ENCODE results near the gene ACSM2A. TPM values are rescaled to one million over a fixed set of nuclear protein-coding genes. Genes with fewer than 3 reads are reported as not detected.
"Not testable (repeated sequence)": the region's sequence is repeated elsewhere in the genome, so short reads cannot be mapped to it uniquely, and the experiment has no call there.

ACSM2A gene
- total RNA-seq, 1 donor from 2014 or later = not detected

DNA sequence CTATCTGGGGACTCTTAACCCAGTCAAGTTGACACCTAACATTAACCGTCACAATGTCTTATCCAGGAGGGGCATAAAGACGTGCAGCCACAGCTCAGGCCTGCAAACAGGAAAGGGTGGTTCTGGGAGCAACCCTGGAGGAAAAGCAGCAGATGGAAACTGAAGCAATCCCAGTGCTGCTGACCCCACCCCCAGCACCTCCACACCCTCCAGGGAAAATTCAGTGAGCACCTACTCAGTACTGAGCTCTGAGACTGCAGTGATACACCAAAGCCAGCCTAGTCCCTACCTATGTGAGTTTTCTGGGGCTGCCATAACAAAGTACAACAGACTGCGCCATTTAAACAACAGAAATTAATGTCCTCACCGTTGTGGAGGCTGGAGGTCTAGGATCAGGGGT, 9.5 kb upstream of the ACSM2A start:
- DNase-seq; intact Hi-C loops (cut with DNase I); ATAC-seq (ENCODE audit: poor library complexity): not testable (repeated sequence)

DNA sequence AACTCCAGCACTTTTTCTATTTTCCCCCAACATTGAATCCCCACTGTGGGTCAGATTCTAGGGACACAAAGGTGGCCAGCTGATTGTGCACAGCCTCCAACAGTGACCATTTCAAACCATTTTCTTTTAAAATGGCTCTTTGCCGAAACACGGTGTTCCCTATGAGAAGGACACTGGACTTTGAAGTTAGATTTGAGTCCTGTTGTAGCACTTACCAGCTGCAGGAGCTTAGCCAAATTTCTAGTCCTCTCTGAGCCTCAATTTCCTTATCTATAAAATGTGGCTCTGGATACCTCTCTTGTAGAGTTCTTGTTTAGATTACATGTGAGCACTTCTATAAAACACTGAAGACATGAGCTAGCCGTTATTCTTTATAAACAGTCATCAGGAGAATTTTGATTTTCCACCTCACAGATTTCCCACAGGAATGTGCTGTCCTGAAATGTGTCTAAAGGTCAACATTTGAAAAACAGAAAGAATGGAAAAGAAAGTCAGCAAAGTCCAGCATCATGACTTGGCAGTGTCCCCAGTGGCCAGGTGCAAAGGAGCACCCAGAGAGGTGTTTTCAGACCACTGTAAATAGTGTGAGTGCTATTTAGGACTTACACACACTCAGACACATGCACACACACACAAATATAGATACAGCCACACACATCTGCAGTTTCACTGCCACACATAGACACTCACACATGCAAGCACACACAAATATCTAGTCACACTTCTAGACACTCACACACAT, 4.5 kb upstream of the ACSM2A start:
- DNase-seq; ATAC-seq (ENCODE audit: poor library complexity); intact Hi-C loops (cut with DNase I): not testable (repeated sequence)

DNA sequence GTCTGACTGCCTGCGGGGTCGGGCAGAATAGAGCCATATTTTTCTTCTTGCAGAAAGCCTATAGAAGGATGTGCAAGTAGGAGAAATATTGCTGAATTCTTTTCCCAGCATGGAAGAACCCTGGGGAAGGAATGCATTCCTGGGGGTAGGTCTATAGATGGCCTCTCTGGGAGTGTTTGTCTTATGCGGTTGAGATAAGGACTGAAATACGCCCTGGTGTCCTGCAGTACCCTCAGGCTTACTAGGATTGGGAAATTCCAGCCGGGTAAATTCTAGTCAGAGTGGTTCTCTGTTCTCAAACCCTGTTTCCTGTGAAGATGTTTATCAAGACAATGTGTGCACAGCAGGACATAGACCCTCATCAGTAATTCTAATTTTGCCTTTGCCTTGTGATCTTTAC, 2.3 kb downstream of the ACSM2A start:
- intact Hi-C loops (cut with DNase I); ATAC-seq (ENCODE audit: poor library complexity); DNase-seq: not testable (repeated sequence)

DNA sequence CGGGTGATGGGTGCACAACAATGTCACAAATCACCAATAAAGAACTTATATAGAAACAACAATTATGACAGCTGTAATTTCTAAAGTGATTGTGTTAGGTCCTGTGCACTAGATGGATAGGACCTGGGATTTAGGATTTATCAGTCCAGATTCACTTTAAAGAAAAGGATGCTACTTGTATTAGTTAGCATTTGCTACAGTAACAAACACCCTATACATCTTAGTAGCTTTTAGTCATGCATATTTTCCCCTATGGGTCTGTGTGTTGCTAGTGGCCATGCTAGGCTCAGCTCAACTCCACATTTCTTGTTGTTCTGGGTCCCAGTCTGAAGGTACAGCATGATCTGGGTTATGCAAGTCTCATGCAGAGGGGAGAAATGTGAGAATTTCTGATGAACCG, 7.9 kb downstream of the ACSM2A start:
- DNase-seq; ATAC-seq (ENCODE audit: poor library complexity); intact Hi-C loops (cut with DNase I): not testable (repeated sequence)

DNA sequence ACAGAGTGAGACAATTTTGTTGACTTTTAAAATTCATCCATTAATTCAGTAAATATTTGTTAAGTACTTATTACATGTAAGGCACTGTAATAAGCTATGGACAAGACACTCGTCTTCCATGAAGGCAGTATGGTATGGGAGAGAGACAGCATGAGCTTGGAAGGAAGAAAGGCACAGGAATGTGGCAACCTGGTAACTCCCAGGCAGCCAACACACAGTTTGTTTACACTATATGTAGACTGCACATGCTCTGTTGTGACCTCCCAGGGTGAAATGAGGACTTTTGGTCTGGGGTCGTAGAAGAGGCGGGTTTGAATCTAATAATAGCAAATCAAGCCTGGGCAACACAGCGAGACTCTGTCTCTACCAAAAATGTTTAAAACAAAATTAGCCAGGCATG, 9.0 kb downstream of the ACSM2A start:
- intact Hi-C loops (cut with DNase I); ATAC-seq (ENCODE audit: poor library complexity); DNase-seq: not testable (repeated sequence)

DNA sequence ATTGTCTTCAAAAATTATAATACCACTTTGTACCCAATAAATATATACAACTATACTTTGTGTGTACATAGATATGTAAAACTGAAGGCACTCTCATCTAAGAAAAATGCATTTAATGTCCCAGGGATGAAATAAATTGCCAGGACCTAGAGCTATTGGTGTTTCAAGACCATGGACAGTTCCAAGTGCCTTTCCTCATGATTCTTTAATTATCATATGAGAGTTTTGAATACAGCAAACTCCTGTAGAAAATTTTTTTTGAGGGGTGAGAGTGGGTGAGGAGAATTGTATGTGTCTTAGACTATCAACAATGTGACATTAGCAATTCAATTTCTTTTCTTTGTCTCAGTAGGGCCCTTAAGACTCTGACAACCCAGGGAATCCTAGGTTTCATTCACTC, 17.6 kb downstream of the ACSM2A start:
- ATAC-seq (ENCODE audit: poor library complexity); intact Hi-C loops (cut with DNase I); DNase-seq: not testable (repeated sequence)

DNA sequence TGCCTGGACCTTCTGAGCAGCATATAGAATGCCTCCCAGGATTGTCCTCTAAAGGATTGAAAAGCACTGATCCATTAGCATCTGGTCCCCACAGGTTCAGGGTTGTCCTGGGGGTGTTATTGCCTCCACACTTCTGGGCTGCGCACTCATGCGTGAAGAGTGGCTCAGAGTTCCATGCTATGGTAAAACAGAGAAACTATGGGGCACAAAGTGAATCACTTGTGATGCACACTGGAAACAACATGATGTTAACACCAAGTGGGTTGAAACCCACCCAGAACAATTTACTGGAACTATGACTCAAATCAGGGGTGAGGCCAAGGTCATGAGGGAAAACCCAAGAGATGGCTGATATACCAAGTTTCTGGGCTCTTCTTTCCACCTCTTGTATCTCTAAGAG, 18.6 kb downstream of the ACSM2A start:
- DNase-seq; ATAC-seq (ENCODE audit: poor library complexity); intact Hi-C loops (cut with DNase I): not testable (repeated sequence)

DNA sequence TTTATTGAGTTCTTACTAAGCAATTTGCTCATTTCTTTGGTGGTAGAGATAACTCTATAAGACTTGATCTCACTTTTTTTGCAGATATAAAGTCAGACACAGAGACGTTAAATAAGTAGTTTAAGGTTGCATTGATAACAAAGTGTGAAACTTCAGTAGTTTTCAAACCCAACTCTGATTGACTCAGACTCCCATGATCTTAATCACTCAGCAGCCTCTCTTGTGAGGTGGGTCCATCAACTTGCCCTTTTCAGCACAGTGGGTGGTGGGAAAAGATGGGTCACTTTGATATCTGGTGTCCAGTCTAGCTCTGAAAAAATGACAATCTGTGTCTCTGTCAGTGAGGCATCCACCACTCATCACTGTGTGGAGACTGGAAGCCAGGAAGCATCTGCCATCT, 19.4 kb downstream of the ACSM2A start:
- intact Hi-C loops (cut with DNase I); DNase-seq; ATAC-seq (ENCODE audit: poor library complexity): not testable (repeated sequence)

DNA sequence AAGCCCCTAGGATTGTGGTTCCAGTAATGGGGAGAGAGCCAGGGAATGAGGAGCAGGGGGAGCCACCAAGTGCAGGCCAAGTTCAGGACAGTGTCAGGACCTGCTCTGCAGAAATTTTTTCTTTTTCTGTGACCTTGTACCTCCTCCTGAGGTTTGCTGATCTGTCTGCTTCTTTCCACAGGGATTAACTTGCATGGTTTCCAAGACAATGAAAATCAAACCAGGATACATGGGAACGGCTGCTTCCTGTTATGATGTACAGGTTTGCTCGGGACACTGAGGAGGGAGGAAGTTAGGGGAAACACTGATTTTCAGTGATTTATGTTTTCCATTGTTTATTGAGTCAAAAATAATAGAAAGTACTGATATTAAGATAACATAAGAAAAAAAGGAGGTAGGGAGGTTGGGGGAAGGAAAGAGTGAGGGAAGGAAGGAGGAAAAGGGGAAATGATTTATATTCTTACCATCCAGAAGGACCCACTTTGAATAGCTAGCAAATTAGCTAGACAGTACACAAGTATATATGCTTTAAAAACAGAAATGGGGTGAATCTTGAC, 25.9 kb downstream of the ACSM2A start:
- ATAC-seq (ENCODE audit: poor library complexity); DNase-seq; intact Hi-C loops (cut with DNase I): not testable (repeated sequence)

DNA sequence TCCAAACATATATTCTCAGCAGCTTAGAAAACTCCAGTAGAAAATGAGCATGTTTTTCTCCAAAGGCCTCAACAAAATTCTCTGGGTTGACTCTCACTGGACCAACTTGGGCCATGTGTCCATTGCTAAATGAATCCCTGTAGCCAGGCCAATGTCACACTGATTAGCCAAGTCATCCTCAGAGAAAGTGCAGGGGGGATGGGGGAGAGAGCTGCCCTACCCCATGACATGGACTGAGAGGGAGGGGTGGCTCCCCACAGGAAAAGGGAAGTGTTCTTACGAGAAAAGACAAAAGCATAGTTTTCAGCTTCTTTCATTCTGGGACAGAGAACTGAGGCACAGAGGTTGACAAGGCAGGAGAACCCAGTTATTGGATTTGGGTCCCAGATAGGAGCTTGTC, 32.7 kb downstream of the ACSM2A start:
- DNase-seq; intact Hi-C loops (cut with DNase I); ATAC-seq (ENCODE audit: poor library complexity): not testable (repeated sequence)

DNA sequence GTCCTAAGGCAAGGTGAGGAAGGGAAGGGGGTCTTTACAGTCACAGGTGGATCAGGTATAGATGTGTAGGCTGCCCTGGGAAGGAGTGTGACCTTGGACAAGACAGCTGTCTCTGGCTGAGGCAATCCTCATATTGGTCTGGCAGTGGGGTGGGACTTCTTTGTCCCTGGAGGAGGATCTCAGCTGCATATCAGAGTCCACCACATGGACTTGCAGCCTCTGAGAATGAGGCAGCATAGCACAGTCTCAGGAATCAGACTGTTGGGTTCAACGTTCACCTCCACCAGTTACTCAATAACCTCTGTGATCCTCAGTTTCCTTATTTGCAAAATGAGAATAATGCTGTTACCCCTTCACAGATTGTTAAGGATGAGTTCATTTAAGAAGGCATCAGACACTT, 33.4 kb downstream of the ACSM2A start:
- ATAC-seq (ENCODE audit: poor library complexity) (no peak), DNase-seq (no peak)
- intact Hi-C loops (cut with DNase I) = no loop called here

DNA sequence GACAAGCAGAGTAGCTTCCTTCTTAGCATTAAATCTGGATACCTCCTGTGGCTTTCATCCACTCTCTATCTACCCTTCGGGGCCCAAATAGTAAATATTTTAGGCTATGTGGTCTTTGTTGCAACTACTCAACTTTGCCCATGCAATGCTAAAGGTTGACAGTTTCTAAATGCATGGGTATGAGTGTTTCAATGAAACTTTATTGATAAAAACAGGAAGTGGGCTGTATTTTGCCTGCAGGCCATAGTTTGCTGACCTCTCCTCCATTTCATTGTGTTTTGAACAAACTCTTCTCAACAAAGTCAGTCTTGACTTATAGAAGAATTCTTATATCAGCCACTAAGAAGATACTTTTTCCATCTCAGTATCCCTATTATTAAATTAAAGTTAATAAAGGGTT, 34.1 kb downstream of the ACSM2A start:
- ATAC-seq (ENCODE audit: poor library complexity) = no peak
- intact Hi-C loops (cut with DNase I) = no loop called here
- no peak for DNase-seq

DNA sequence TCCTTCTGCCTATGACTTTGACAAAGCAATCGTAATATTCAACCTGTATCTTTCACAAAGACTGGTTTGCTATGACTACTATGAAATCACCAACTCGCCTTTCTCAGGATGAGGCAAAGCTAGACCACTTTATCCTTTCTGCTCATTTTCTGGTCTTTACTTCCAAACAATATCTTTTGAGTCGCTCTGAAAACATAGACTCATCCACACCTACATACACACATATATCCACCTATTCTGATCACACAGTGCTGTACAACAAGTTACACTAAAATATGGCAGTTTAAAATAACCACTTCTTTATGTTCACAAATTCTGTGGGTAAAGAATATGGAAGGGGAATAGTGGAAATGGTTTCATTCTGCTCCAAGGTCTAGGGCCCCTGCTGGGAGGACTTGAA, 39.7 kb downstream of the ACSM2A start:
- intact Hi-C loops (cut with DNase I); ATAC-seq (ENCODE audit: poor library complexity); DNase-seq: not testable (repeated sequence)

DNA sequence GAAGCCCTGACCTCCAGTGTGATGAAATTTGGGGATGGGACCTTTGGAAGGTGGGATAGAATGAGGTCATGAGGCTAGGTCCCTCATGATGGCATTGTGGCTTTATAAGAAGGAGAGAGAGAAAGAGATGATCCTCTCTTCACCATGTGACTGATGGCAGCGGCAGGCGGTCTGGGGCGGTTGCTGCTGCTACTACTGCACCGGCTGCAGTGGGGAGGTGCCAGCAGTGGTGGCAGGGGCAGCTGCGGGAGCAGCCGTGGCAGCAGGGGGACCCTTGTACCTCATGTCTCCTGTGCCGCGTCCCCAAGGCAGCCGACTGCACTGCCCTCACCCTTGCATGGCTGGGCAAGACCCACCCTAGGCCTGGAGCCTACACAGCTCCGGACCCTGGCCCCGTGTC, 40.1 kb downstream of the ACSM2A start:
- ATAC-seq (ENCODE audit: poor library complexity); intact Hi-C loops (cut with DNase I); DNase-seq: not testable (repeated sequence)

DNA sequence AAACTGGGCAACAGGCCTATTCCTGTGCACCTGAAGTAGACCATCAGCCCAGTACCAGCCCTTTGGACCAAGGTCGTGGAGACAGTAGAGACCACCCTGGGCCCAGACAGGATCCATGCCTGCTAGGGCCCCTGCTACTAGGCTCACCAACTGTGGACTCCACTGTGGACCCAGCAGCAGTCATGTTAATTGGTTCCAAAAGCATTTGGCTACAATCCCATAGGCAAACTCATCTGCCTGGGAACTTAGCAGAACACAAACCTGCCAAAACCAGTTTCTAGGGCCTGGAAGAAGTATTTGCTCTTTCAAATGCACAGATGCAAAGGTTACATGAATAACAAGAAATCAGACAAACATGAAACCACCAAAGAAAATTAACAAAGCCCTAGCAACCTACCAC, 53.1 kb downstream of the ACSM2A start:
- intact Hi-C loops (cut with DNase I) = no loop called here
- DNase-seq (no peak), ATAC-seq (ENCODE audit: poor library complexity) (no peak)

DNA sequence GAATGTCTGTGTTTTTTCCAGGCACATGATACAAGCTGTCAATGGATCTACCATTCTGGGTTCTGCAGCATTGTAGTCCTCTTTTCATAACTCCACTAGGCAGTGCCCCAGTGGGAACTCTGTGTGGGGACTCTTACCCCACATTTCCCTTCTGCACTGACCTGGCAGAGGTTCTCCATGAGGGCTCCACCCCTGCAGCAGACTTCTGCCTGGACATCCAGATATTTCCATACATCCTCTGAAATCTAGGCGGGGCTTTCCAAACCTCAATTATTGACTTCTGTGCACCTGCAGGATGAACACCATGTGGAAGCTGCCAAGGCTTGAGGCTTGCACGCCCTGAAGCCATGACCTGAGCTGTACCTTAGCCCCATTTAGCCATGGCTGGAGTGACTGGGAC, 56.0 kb downstream of the ACSM2A start:
- ATAC-seq (ENCODE audit: poor library complexity) (no peak), DNase-seq (no peak)
- intact Hi-C loops (cut with DNase I) = no loop called here

DNA sequence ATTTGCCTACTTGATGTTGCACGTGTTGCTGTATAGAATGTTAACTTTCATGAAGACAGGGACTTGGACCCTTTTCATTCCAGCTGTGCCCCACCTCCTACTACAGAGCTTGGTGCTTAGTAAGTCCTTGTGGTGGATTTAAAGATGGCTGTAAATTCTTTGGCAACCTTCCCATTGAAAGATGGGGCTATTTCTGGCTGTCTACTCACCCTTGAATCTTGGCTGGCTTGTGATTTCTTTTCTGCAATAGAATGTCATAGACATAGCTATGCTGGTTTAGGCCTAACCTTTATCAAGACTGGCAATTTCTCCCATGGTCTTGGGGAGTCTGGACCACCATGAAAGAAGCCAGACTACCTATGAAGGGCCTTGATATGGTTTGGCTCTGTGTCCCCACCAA, 59.0 kb downstream of the ACSM2A start:
- ATAC-seq (ENCODE audit: poor library complexity) = peak; percentile 59
- no peak for DNase-seq

DNA sequence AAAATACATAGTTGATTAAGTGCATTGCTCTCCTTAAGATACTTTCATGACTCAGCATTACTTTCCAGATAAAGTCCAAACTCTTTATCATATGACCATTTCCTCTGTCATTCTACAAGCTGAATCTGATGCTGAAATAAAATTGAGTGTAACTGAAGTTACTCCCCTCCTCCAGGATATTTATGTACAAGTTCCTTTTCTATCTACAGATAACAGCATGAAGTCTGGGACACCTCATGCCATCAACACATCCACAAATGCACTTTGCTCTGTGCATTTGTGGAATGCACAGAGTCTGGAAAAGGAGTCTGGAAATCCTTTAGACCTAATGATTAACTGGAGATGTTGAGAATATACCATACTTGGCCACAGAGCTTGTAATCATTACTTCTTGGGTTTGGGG, 64.4 kb downstream of the ACSM2A start:
- ATAC-seq (ENCODE audit: poor library complexity) (peak; percentile 55), DNase-seq (no peak)
- intact Hi-C loops (cut with DNase I) = no loop called here

More for the DNA sequence above, 59.0 kb downstream of the ACSM2A start:
- intact Hi-C loops (cut with DNase I) = no loop called here

DNA sequence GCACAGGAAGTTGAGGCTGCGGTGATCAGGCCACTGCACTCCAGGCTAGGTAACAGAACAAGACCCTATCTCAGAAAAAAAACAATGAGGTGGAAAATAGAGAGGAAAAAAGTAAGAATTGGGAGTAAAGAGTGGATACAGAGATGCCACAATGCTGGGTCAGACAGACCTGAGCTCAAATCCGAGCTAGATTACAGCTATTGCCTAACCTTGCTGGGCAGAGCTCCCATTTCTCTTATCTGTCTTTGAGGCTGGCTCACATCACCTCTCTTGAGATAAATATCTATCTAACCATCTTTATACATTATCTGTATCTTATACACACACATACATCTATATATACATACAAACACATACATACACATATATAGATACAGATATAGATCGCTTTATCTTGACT, 65.8 kb downstream of the ACSM2A start:
- DNase-seq = no peak
- ATAC-seq (ENCODE audit: poor library complexity) = no peak
- intact Hi-C loops (cut with DNase I) = no loop called here

DNA sequence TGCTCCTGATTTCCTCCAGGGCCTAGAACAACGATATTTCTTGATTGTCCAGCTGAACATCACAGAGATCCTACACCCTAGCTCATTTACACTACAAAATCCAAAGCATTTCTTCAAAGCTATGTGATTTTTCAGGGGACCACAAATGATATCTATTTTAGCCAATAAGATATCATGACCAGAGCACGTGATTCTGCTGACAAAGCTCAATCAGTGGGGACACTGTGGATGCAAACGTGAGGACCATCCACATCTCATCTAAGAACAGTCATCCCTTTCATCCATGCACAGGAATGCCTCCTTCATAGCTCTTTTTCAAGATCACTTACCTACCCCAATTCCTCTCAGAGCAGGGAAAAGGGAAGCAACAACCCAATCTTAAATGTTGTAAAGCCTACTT, 67.9 kb downstream of the ACSM2A start:
- intact Hi-C loops (cut with DNase I) = no loop called here
- ATAC-seq (ENCODE audit: poor library complexity) = no peak
- DNase-seq = no peak

All from Right ventricle myocardium superior (tissue), 1 donor.